Lower leg skin (tissue), 3 donors: ENCODE data around the gene MTMR11.

ENCODE experiments used
- POLR2A ChIP-seq, 2 donors: fragments of 450-650 bp; IDR thresholded peaks; one replicate each; pipeline ENCODE4 v1.6.1; 2016 to 2017; ENCODE audit warnings: antibody characterized with exemption in 2 of 2, mild to moderate bottlenecking in 1 of 2, moderate library complexity in 1 of 2
- TF ChIP-seq, protein P1 (sequence below), 3 donors: fragments of 450-650 bp; IDR thresholded peaks; one replicate each; pipeline ENCODE4 v1.5.1; 2016; ENCODE audit warnings: antibody characterized with exemption in 3 of 3, mild to moderate bottlenecking in 3 of 3, moderate library complexity in 2 of 3

DNA sequence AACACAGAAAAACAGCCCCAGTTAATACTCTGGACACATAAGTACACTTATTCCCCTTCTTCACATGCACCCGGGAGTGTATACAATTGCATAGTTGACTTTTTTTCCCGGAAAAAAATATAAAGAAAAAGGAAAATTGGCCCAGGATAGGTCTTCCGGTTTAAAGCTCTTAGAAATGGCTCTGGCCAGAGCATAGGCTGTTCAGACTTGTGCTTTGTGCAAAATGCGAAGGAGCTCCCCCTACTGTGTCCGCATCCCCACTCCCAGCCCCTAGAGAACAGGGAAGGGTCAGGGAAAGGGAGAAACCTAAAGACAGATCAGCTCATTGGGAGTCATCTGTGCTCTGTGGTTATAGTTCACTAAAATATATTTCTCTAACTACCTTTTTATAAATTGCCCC, 5.5 kb upstream of the MTMR11 start:
- TF ChIP-seq, protein P1, sequence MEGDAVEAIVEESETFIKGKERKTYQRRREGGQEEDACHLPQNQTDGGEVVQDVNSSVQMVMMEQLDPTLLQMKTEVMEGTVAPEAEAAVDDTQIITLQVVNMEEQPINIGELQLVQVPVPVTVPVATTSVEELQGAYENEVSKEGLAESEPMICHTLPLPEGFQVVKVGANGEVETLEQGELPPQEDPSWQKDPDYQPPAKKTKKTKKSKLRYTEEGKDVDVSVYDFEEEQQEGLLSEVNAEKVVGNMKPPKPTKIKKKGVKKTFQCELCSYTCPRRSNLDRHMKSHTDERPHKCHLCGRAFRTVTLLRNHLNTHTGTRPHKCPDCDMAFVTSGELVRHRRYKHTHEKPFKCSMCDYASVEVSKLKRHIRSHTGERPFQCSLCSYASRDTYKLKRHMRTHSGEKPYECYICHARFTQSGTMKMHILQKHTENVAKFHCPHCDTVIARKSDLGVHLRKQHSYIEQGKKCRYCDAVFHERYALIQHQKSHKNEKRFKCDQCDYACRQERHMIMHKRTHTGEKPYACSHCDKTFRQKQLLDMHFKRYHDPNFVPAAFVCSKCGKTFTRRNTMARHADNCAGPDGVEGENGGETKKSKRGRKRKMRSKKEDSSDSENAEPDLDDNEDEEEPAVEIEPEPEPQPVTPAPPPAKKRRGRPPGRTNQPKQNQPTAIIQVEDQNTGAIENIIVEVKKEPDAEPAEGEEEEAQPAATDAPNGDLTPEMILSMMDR (IDR thresholded peaks at IDR 0.05) = no peak
- no peak for TF ChIP-seq POLR2A (IDR thresholded peaks at IDR 0.05)
